Testis (tissue), 2 donors: ENCODE measurements around the gene FOXP4.

ENCODE experiments used
- POLR2A ChIP-seq: fragments of 450-650 bp; IDR thresholded peaks from one replicate; pipeline ENCODE4 v1.6.1; 2017; ENCODE audit warnings: antibody characterized with exemption, mild to moderate bottlenecking, moderate library complexity
- TF ChIP-seq, protein P1 (sequence below), 3 experiments: fragments of 450-650 bp in 2 of 3; fragments of 200-600 bp in 1 of 3; sonication (generic) in 1 of 3; IDR thresholded peaks; one replicate each; pipeline ENCODE4 v1.5.1; 2016 to 2019; ENCODE audit warnings: antibody characterized with exemption in 3 of 3, mild to moderate bottlenecking in 2 of 3, moderate library complexity in 1 of 3

DNA sequence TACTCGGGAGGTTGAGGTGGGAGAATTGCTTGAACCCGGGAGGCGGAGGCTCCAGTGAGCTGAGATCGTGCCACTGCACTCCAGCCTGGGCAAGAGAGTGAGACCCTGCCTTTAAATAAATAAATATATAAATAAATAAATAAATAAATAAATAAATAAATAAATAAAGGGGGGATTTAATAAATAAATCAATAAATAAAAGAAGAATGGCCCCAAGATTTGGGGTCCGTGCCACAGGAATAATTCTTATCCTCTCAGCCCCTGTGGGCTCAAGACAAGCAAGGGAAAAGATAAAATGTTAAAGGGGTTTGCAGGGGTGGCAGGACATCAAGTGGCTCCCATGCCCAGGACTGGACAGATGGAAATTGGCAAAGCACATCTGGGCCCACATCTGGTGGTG, 60.9 kb downstream of the FOXP4 start:
- TF ChIP-seq, protein P1, sequence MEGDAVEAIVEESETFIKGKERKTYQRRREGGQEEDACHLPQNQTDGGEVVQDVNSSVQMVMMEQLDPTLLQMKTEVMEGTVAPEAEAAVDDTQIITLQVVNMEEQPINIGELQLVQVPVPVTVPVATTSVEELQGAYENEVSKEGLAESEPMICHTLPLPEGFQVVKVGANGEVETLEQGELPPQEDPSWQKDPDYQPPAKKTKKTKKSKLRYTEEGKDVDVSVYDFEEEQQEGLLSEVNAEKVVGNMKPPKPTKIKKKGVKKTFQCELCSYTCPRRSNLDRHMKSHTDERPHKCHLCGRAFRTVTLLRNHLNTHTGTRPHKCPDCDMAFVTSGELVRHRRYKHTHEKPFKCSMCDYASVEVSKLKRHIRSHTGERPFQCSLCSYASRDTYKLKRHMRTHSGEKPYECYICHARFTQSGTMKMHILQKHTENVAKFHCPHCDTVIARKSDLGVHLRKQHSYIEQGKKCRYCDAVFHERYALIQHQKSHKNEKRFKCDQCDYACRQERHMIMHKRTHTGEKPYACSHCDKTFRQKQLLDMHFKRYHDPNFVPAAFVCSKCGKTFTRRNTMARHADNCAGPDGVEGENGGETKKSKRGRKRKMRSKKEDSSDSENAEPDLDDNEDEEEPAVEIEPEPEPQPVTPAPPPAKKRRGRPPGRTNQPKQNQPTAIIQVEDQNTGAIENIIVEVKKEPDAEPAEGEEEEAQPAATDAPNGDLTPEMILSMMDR (IDR thresholded peaks at IDR 0.05), result no peak
- TF ChIP-seq POLR2A, result no peak
